Amniotic stem cell (primary cell): ENCODE data around the gene VAV2.

Source experiments
- DNase-seq: peaks from one replicate; lab custom pipeline; 2025; lab: John Stamatoyannopoulos, UW

The VAV2 gene

GRCh38 chr9:133951265-133951664 lies 40.9 kb downstream of the VAV2 start:
- no peak for DNase-seq

GRCh38 chr9:133950629-133951111 lies 41.5 kb downstream of the VAV2 start:
- DNase-seq = no peak

- DNase-seq = no peak
These were observed 41.9 kb downstream of the VAV2 start for GRCh38 chr9:133950192-133950591.

- no peak for DNase-seq
These were observed 42.5 kb downstream of the VAV2 start for GRCh38 chr9:133949486-133950061.

- DNase-seq = no peak
These were observed 43.3 kb downstream of the VAV2 start for GRCh38 chr9:133948561-133949485.

GRCh38 chr9:133948131-133948530 lies 44.0 kb downstream of the VAV2 start:
- no peak for DNase-seq

GRCh38 chr9:133946840-133947486 lies 45.2 kb downstream of the VAV2 start:
- DNase-seq = no peak

GRCh38 chr9:133945977-133946753 lies 46.0 kb downstream of the VAV2 start:
- DNase-seq = no peak

- no peak for DNase-seq
These were observed 46.7 kb downstream of the VAV2 start for GRCh38 chr9:133945314-133945975.

- peak; percentile 64 for DNase-seq
These were observed 47.4 kb downstream of the VAV2 start for GRCh38 chr9:133944746-133945135.

GRCh38 chr9:133943781-133944745 lies 48.1 kb downstream of the VAV2 start:
- DNase-seq = no peak

GRCh38 chr9:133943036-133943780 lies 48.9 kb downstream of the VAV2 start:
- DNase-seq = no peak

- no peak for DNase-seq
These were observed 49.7 kb downstream of the VAV2 start for GRCh38 chr9:133942206-133942975.

GRCh38 chr9:133939845-133940244 lies 52.3 kb downstream of the VAV2 start:
- no peak for DNase-seq

GRCh38 chr9:133939171-133939785 lies 52.8 kb downstream of the VAV2 start:
- no peak for DNase-seq

GRCh38 chr9:133938753-133939152 lies 53.4 kb downstream of the VAV2 start:
- DNase-seq = no peak

GRCh38 chr9:133938086-133938485 lies 54.0 kb downstream of the VAV2 start:
- DNase-seq = no peak

- no peak for DNase-seq
These were observed 55.0 kb downstream of the VAV2 start for GRCh38 chr9:133937120-133937519.
